NT2/D1 (cell line): ENCODE results near the gene ROBO2.

Experiments
- YY1 ChIP-seq: IDR thresholded peaks from 2 replicates; pipeline ENCODE4 v1.6.1; 2011; ENCODE audit not compliant: insufficient read length, insufficient read depth
- ZNF274 ChIP-seq: IDR thresholded peaks from 2 replicates; pipeline ENCODE4 v1.6.1; 2011; ENCODE audit warnings: mild to moderate bottlenecking, low read depth, low read length

DNA sequence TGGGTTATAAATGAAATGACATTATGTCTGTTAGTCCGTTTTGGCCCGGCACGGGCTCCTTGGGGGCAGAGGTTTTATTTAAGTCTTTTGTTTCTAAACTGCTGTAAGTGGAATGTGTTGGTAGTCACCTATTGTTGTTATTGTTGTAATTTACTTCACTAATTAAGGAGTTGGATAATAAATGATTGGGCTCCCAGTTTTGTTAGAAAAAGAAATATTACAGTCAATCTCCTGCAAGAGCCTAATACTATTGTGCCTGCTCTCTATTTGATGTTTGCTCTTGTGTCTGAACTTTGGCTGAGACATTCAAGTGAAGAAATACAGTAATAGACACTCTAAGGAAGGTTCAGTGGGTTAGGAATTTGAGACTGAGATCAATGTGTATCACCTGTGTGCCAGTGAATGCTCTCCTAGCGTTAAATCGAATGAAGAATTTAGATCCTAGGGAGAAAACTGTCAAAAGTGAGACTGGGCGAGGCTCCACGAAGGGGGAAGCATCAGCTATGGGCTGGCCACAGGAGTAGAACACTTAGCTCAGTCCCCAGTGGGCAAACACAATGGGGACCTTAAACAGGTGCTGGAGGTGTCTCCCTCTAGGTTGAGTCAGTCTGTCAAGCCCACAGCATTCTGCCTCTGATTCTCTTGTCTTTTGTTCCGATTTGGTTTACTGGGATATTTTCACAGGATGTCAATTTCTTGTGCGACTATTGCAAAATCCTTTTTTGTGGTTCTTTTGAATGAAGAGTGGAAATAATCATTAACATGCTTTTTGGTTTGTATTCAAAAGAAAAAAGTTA, 1.2 kb downstream of the ROBO2 start:
- no peak for TF ChIP-seq YY1
- TF ChIP-seq ZNF274 = no peak
